ENCODE data around the gene PXDN.

DNA sequence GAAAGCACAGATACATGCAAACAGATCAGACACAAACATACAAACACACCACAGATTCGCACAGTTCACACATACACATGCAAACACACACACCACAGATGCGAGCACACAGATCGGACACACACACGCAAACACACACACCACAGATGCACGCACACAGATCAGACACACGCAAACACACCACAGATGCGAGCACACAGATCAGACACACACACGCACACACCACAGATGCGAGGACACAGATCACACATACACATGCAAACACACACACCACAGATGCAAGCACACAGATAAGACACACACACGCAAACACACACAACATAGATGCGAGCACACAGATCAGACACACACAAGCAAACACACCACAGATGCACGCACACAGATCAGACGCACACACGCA is 149.0 kb downstream of the PXDN start:
- TF ChIP-seq, protein P1, sequence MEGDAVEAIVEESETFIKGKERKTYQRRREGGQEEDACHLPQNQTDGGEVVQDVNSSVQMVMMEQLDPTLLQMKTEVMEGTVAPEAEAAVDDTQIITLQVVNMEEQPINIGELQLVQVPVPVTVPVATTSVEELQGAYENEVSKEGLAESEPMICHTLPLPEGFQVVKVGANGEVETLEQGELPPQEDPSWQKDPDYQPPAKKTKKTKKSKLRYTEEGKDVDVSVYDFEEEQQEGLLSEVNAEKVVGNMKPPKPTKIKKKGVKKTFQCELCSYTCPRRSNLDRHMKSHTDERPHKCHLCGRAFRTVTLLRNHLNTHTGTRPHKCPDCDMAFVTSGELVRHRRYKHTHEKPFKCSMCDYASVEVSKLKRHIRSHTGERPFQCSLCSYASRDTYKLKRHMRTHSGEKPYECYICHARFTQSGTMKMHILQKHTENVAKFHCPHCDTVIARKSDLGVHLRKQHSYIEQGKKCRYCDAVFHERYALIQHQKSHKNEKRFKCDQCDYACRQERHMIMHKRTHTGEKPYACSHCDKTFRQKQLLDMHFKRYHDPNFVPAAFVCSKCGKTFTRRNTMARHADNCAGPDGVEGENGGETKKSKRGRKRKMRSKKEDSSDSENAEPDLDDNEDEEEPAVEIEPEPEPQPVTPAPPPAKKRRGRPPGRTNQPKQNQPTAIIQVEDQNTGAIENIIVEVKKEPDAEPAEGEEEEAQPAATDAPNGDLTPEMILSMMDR (IDR thresholded peaks at IDR 0.05; ENCODE audit: low read depth, low read length): no peak
- TF ChIP-seq POLR2A (IDR thresholded peaks at IDR 0.05; ENCODE audit: extremely low read depth, insufficient read length): no peak
- TF ChIP-seq, protein P2, sequence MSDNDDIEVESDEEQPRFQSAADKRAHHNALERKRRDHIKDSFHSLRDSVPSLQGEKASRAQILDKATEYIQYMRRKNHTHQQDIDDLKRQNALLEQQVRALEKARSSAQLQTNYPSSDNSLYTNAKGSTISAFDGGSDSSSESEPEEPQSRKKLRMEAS (IDR thresholded peaks at IDR 0.05; ENCODE audit: low read depth, low read length): no peak
